Neural progenitor cell (in vitro differentiated cells): ENCODE data around the gene DESI2. TPM values are rescaled to one million over a fixed set of nuclear protein-coding genes. Genes with fewer than 3 reads are reported as not detected.

Experiments used
- DNase-seq: peaks from one replicate; pipeline ENCODE4 v3.0.0-alpha.2; 2016; ENCODE audit warnings: low spot score
- H2AFZ ChIP-seq: fragments of 200-600 bp; sonication (generic); replicated peaks from 2 replicates; pipeline ENCODE4 v1.6.1; 2016; ENCODE audit warnings: antibody characterized with exemption
- H3F3A ChIP-seq: fragments of 200-600 bp; sonication (generic); 2 replicates; pipeline ENCODE4 v1.6.1; 2016; ENCODE audit warnings: antibody characterized with exemption, low read depth
- H3K27ac ChIP-seq: fragments of 200-600 bp; sonication (generic); 2 replicates; pipeline ENCODE4 v1.5.1; 2016; ENCODE audit warnings: mild to moderate bottlenecking
- H3K27me3 ChIP-seq: fragments of 200-600 bp; sonication (generic); 2 replicates; pipeline ENCODE4 v1.6.1; 2016; ENCODE audit warnings: mild to moderate bottlenecking, moderate library complexity
- H3K36me3 ChIP-seq: fragments of 200-600 bp; sonication (generic); 2 replicates; pipeline ENCODE4 v1.5.1; 2016
- H3K4me1 ChIP-seq: fragments of 200-600 bp; sonication (generic); 2 replicates; pipeline ENCODE4 v1.6.1; 2016; ENCODE audit warnings: mixed run types
- H3K4me2 ChIP-seq: fragments of 200-600 bp; sonication (generic); 2 replicates; pipeline ENCODE4 v1.6.1; 2016
- H3K4me3 ChIP-seq: fragments of 200-600 bp; sonication (generic); 2 replicates; pipeline ENCODE4 v1.5.1; 2016
- H3K79me2 ChIP-seq: fragments of 200-600 bp; sonication (generic); 2 replicates; pipeline ENCODE4 v1.6.1; 2016; ENCODE audit warnings: low read depth
- H3K9ac ChIP-seq: fragments of 200-600 bp; sonication (generic); 2 replicates; pipeline ENCODE4 v1.6.1; 2016
- H3K9me3 ChIP-seq: fragments of 200-600 bp; sonication (generic); 2 replicates; pipeline ENCODE4 v1.5.1; 2016; ENCODE audit warnings: low read depth
- H4K20me1 ChIP-seq: fragments of 200-600 bp; sonication (generic); 2 replicates; pipeline ENCODE4 v1.6.1; 2016; ENCODE audit warnings: low read depth
- H3K27ac Mint-ChIP-seq: 3 replicates; pipeline ENCODE4 v1.8.0; 2021; ENCODE audit warnings: mixed read lengths
- H3K27me3 Mint-ChIP-seq: 2 replicates; pipeline ENCODE4 v1.8.0; 2022; ENCODE audit warnings: low read depth, mild to moderate bottlenecking, inconsistent platforms, moderate library complexity, mixed read lengths; ENCODE audit not compliant: insufficient read depth
- H3K36me3 Mint-ChIP-seq: 3 replicates; pipeline ENCODE4 v1.8.0; 2021; ENCODE audit warnings: mixed read lengths
- H3K4me1 Mint-ChIP-seq: 3 replicates; pipeline ENCODE4 v1.8.0; 2021; ENCODE audit warnings: mixed read lengths
- H3K4me3 Mint-ChIP-seq: 3 replicates; pipeline ENCODE4 v1.8.0; 2021; ENCODE audit warnings: mild to moderate bottlenecking, moderate library complexity, mixed read lengths
- H3K9me3 Mint-ChIP-seq: 3 replicates; pipeline ENCODE4 v1.8.0; 2020; ENCODE audit warnings: mixed read lengths
- CTCF ChIP-seq: fragments of 200-600 bp; sonication (generic); IDR thresholded peaks from 2 replicates; pipeline ENCODE4 v1.5.1; 2017; ENCODE audit warnings: antibody characterized with exemption, mild to moderate bottlenecking
- EZH2 ChIP-seq: fragments of 200-600 bp; sonication (generic); IDR thresholded peaks from 2 replicates; pipeline ENCODE4 v1.6.1; 2017; ENCODE audit warnings: antibody characterized with exemption, mild to moderate bottlenecking, moderate library complexity
- EZH2phosphoT487 ChIP-seq: fragments of 200-600 bp; sonication (generic); IDR thresholded peaks from 2 replicates; pipeline ENCODE4 v1.6.1; 2017; ENCODE audit warnings: antibody characterized with exemption
- total RNA-seq: library from RNA; depleted of rRNA; stranded (reverse); fragments of >200 nt; gene quantifications from 2 replicates; pipeline ENCODE4 v1.2.3, GENCODE V29; 2015; ENCODE audit warnings: low replicate concordance

DESI2 gene
- total RNA-seq, 1 donor from 2014 or later: 110 TPM

DNA sequence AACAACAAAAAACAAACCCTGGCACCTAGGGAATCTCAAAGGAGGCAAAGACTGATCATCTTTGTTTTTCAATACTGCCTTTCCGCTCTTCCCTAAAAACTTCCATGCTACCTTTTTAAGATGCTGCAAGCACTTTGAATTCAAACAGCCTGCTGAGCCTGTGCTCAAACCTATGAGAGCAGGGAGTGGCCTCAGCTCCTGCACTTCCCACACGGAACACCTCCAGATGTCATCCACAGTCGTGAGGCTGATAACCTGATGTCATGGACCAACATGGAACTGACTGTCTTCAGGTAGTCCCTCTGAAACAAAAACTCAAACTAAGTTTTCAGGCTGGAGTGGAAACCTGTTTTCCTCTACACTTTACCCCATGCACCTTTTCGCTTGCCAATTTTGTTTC, 46.8 kb downstream of the DESI2 start:
- H3K27ac ChIP-seq: no peak overlapping the region
- H3F3A ChIP-seq: no peaks in the 10 kb centered on the region
- no peak overlapping the region for H3K27ac Mint-ChIP-seq
- H2AFZ ChIP-seq: no peak overlapping the region
- H3K4me1 Mint-ChIP-seq: no peaks in the 10 kb centered on the region
- H3K36me3 ChIP-seq: peaks cover 21% of the 10 kb centered on the region
- peaks cover 51% of the 10 kb centered on the region for H3K36me3 Mint-ChIP-seq
- TF ChIP-seq CTCF (no peak), EZH2 (no peak), EZH2phosphoT487 (no peak)
- no peak overlapping the region for H3K4me3 ChIP-seq
- no peak overlapping the region for H3K4me3 Mint-ChIP-seq
- no peaks in the 10 kb centered on the region for H3K27me3 Mint-ChIP-seq
- H3K4me2 ChIP-seq: no peak overlapping the region
- no peak overlapping the region for H3K9ac ChIP-seq
- H3K9me3 Mint-ChIP-seq: peaks cover 18% of the 10 kb centered on the region
- H3K4me1 ChIP-seq: no peaks in the 10 kb centered on the region
- H3K27me3 ChIP-seq: no peaks in the 10 kb centered on the region
- no peaks in the 10 kb centered on the region for H3K9me3 ChIP-seq
- DNase-seq: no peak
- no peaks in the 10 kb centered on the region for H3K79me2 ChIP-seq
- no peaks in the 10 kb centered on the region for H4K20me1 ChIP-seq

DNA sequence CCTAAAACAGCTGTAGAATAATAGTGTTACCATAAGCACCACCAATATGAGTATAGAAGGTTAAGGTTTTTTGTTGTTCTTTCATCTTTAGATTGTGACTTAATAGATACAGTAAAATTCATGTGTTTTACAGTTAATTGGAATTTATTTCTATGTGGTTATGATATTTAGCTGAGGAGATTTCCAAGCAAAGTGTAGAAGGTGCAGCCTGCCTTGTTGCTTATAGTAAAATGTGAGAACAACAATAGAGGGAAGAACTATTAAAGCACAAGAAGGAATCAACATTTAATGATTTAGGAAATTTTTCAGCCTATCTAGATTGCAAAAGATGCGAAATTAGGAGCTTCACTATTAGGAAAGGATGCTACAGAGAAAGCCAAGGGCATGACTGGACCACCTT, 47.9 kb downstream of the DESI2 start:
- Histone ChIP-seq H3K27me3 (no peaks in the 10 kb centered on the region), H3K79me2 (no peaks in the 10 kb centered on the region), H3K4me1 (no peaks in the 10 kb centered on the region), H3K27ac (no peak overlapping the region), H2AFZ (no peak overlapping the region), H3K4me3 (no peak overlapping the region), H3K4me2 (no peak overlapping the region), H4K20me1 (no peaks in the 10 kb centered on the region), H3K9ac (no peak overlapping the region), H3F3A (no peaks in the 10 kb centered on the region), H3K9me3 (no peaks in the 10 kb centered on the region), H3K36me3 (peaks cover 21% of the 10 kb centered on the region)
- H3K27me3 Mint-ChIP-seq: no peaks in the 10 kb centered on the region
- H3K4me3 Mint-ChIP-seq: no peak overlapping the region
- no peak for DNase-seq
- H3K27ac Mint-ChIP-seq: no peak overlapping the region
- H3K36me3 Mint-ChIP-seq: peaks cover 51% of the 10 kb centered on the region
- no peak for TF ChIP-seq EZH2phosphoT487
- no peak for TF ChIP-seq EZH2
- no peak for TF ChIP-seq CTCF
- peaks cover 18% of the 10 kb centered on the region for H3K9me3 Mint-ChIP-seq
- no peaks in the 10 kb centered on the region for H3K4me1 Mint-ChIP-seq

DNA sequence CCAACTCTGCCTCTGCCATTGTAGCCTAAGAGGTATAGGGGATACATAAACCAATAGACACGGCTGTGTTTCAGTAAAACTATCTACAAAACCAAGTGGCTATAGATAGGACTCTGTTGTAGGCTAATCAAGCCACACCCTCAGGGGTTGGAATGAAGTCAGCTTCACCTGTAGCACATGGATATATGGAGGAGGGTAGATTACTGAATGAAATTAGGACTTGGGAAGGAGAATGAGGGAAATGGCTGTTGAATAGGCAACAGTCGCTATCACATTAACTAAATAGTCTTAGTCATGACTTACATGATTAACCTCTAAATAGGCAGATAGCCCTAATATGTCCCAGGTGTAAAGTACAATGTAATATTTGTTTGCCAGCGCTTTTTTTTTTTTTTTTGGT, 49.7 kb downstream of the DESI2 start:
- Histone ChIP-seq H3K9me3 (no peaks in the 10 kb centered on the region), H3K4me2 (no peak overlapping the region), H3K4me3 (no peak overlapping the region), H3K27me3 (no peaks in the 10 kb centered on the region), H3K4me1 (no peaks in the 10 kb centered on the region), H2AFZ (no peak overlapping the region), H3F3A (no peaks in the 10 kb centered on the region), H3K36me3 (peaks cover 21% of the 10 kb centered on the region), H3K9ac (no peak overlapping the region), H3K79me2 (no peaks in the 10 kb centered on the region), H4K20me1 (no peaks in the 10 kb centered on the region), H3K27ac (no peak overlapping the region)
- no peak overlapping the region for H3K27ac Mint-ChIP-seq
- no peak for TF ChIP-seq EZH2
- TF ChIP-seq EZH2phosphoT487: no peak
- no peak for TF ChIP-seq CTCF
- H3K4me1 Mint-ChIP-seq: no peaks in the 10 kb centered on the region
- H3K9me3 Mint-ChIP-seq: peaks cover 18% of the 10 kb centered on the region
- no peaks in the 10 kb centered on the region for H3K27me3 Mint-ChIP-seq
- no peak overlapping the region for H3K4me3 Mint-ChIP-seq
- no peak for DNase-seq
- H3K36me3 Mint-ChIP-seq: peaks cover 41% of the 10 kb centered on the region
